HT1080 (cell line): ENCODE data around the gene NHERF2. TPM values are rescaled to one million over a fixed set of nuclear protein-coding genes. Genes with fewer than 3 reads are reported as not detected.

ENCODE experiments used
- DNase-seq: peaks from one replicate; pipeline ENCODE4 v3.0.0-alpha.2; 2015; ENCODE audit warnings: low read depth
- small RNA-seq: library from RNA; depleted of rRNA; stranded (forward); fragments of <200 nt; gene quantifications from one replicate; pipeline ENCODE3, GENCODE V24; 2014
- total RNA-seq: library from RNA; depleted of rRNA; stranded (reverse); fragments of >200 nt; shearing (Covaris generic); gene quantifications from 2 replicates; pipeline ENCODE4 v1.2.3, GENCODE V29; 2014; rRNA removed

Gene NHERF2
- total RNA-seq, 1 experiment from 2014 or later, result 158 TPM

DNA sequence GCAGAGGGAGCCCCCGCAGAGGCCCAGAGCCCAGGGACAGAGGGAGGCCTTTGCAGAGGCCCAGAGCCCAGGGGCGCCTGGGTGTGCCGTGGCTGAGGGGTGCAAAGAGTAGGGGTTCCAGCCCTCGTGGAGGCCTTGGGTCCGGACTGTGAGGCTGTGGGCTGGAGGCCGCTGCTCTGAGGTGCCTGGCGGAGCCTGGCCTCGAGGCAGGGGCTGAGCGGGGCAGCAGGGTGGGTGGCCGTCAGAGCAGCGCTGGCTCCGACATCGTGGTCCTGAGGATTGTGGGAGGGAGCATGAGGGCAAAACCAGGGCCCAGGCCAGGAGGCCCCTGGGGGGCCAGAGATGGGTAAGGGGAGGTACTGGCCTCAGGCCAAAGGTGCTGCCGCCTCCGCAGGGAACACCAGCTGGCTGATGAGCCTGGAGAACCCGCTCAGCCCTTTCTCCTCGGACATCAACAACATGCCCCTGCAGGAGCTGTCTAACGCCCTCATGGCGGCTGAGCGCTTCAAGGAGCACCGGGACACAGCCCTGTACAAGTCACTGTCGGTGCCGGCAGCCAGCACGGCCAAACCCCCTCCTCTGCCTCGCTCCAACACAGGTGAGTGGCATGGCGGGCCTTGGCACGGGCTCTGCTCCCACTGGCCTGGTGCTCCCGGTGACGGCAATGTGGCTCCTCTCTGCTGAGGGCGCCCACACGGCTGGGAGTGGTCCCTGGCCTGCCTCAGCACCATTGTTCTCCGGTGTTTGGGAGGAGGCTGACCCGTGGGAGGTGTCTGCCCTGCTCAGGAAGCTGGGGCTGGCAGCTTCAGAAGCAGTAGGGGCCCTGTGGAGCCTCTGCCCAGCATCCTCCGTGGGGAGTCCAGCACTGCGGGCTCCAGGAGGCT, 54.7 kb downstream of the NHERF2 start:
- DNase-seq, result no peak

DNA sequence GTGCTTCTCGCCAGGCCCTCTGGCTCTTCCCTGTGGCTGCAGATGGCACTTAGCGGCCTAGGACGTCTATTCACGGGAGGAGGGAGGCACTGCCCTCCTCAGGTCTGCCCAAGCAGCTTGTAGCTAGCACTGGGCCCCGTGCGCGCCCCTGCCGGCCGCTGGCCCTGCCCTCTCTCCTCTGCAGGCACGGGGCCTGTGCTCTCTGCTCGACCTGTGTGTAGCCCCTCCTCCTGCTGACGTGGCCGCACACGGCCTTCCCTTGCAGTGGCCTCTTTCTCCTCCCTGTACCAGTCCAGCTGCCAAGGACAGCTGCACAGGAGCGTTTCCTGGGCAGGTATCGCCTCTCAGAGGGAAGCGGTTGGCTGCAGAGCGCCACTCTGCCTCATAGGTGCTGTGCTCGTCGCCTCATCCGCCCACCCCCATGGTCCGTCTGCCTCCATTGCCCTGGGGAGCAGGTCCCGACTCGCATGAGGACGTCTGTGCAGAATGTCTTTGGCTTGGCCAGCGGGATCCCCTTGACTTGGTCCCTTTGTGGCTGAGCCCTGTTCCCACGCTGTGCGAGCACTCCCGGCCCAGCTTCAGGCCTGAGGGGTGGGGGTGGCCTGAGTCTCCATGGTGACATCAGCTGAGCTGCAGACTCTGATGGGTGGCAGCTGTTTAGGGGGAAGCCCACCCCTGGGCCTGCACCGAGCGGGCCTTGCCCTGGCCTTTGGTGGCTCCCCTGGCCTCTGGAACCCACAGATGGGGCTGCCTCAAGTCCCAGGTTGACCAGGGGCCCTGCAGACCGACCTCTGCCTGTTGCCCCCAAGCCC, 55.7 kb downstream of the NHERF2 start:
- no peak for DNase-seq

DNA sequence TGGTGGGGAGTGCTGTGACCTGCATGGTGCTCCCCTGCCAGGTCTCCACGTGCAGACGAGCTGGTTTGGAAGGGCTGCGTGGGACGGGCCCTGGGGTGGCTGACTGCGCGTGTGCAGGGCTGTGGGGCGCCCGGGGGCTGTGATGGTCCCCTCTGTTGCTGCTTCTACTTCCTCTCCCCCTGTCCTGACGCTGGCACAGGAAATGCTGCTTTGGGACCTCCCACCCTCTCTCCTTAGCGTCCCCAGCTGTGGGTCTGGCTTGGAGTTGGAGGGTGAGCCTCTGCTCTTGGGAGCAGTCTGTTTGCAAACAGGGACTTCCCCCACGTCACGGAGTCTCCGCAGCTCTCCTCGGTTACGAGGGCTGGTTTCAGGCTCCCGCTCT, 56.3 kb downstream of the NHERF2 start:
- no peak for DNase-seq

DNA sequence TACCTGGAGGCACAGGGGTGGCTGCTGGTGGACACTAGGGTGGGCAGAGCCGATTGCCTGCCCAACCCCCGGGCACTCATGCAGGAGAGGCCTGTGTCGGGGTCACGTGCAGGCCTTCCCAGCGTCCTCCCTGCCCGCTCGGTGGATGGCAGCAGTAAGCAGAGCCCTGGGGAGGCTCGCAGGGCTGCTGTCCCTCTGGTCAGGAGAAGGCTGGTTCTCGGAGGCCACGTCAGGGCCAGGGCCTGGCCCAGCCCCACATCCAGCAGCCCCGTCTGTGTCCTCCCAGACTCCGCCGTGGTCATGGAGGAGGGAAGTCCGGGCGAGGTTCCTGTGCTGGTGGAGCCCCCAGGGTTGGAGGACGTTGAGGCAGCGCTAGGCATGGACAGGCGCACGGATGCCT, 56.7 kb downstream of the NHERF2 start:
- DNase-seq, result no peak

GRCh38 chr16:2083876-2084780, 57.4 kb downstream of the NHERF2 start:
- no peak for DNase-seq

DNA sequence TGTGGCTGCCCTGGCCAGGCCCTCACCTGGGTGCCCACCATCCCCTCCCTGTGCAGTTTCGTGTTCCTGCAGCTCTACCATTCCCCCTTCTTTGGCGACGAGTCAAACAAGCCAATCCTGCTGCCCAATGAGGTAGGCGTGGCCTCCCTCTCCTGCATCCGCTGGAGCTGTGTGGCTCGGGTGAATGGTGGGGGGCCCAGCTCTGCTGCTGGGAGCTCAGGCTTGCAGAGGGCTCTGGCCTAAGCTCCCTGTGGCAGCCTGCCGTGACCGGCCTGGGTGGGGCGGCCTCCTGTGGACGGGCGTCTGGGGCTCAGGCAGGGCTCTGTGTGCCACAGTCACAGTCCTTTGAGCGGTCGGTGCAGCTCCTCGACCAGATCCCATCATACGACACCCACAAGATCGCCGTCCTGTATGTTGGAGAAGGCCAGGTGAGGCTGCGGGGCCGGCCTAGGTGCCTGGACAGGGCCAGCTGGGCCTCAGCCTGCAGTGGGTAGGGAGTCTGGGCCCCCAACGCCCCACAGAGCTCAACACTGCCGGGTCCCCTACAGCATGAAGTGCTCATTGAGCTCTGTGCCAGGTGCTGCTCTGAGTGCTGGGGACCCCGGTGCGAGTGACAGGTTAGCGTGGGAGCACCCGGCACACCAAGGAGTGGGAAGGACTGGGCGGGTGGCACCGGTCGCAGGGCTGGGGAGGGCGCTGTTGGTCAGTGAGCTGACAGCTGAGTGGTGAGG, 58.4 kb downstream of the NHERF2 start:
- DNase-seq, result no peak

GRCh38 chr16:2085669-2086068, 59.0 kb downstream of the NHERF2 start:
- no peak for DNase-seq

DNA sequence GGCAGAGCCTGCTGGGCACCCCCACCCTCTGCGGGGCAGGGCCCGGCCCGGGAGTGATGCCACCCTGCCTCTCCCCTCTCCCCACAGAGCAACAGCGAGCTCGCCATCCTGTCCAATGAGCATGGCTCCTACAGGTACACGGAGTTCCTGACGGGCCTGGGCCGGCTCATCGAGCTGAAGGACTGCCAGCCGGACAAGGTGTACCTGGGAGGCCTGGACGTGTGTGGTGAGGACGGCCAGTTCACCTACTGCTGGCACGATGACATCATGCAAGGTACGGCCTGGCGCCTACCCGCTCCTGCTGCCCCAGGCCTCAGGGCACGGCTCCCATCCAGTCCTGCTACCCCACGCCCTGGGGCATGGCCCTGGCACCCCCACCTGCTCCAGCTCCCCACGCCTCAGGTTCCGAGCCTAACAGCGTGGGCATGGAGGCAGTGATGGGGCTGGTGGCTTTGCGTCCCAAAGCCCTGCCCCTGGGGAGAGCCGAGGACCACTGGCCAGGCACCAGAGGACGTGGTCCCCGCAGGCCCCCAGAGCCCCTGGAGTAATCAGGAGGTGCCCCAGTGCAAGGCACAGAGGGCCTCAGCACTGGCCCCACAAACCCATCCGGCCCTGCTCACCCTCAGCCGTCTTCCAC, 59.5 kb downstream of the NHERF2 start:
- DNase-seq, result no peak

DNA sequence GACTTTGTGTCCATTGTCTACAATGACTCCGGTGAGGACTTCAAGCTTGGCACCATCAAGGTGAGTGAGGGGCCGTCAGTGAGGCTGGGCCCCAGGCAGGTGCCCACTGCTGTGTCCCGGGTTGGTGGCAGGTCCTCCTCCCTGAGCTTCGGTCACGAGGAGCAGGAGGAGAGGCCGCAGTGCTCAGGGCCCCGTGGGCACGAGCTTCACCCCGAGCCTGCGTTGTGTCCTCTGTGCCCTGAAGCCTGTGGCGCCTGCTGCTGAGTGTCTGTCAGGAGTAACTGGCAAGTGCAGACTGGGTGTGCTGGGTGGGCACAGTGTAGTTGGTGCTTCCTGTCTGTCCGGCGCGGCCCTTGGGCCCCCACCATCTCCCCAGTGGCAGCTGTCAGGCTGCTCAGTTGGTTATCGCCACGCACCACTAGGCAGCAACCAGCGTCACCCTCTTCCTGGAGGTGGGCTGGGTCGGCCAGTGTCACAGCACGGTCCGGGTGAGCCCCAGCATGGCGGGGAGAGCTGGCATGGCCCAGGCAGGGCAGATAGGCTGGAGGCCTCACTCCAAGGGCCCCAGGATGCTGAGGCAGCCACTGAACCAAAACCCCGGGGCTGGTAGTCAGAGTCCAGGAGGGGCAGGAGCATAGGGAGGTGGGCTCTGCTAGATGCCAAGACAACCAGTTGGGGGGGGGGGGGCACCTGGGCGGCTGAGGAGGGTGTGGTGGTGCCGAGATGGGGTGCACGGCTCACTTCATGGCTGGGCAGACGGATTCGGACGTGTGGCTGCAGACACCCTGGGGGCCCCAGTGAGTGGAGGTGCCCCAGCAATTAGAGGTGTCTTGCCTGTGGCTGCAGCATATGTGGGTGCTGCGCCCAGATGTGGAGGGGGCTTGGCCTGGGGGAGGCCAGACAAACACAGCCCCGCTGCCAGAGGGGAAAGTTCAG, 60.4 kb downstream of the NHERF2 start:
- no peak for DNase-seq

DNA sequence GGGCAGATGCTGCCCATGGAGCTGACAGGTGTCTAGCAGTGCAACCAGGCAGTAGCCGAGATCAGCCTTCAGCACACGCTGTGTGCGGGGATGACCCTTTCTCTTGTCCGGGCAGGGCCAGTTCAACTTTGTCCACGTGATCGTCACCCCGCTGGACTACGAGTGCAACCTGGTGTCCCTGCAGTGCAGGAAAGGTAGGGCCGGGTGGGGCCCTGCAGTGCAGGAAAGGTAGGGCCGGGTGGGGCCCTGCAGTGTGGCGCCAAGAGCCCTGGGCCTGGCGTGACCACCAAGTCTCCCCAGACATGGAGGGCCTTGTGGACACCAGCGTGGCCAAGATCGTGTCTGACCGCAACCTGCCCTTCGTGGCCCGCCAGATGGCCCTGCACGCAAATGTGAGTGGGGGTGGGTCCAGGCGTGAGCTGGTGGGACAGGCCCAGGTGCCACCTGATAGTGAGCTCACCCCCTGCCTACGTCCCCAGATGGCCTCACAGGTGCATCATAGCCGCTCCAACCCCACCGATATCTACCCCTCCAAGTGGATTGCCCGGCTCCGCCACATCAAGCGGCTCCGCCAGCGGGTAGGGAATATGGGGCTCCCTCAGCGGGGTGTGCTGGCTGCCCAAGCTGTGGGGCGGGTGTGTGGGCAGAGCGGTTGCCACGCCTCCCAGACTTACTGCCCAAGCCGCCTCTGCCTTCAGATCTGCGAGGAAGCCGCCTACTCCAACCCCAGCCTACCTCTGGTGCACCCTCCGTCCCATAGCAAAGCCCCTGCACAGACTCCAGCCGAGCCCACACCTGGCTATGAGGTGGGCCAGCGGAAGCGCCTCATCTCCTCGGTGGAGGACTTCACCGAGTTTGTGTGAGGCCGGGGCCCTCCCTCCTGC, 61.3 kb downstream of the NHERF2 start:
- DNase-seq, result no peak

Small RNA genes within 50 kb of the gene (small RNA-seq; reads per million reads assigned to genes)
- gene RN7SL219P, result not detected

Other genes starting within 250 kb of the NHERF2 start
- gene SPSB3, start 244.3 kb upstream of the NHERF2 start, total RNA-seq, result 28.7 and 31.2 TPM in 2 replicates
- 123 and 137 TPM in 2 replicates for gene NUBP2, start 243.9 kb upstream of the NHERF2 start, total RNA-seq
- gene IGFALS, start 233.2 kb upstream of the NHERF2 start, total RNA-seq, result not detected in 2 replicates
- gene HAGH, start 200.1 kb upstream of the NHERF2 start, total RNA-seq, result 35.9 and 45.7 TPM in 2 replicates
- 78.8 and 81.1 TPM in 2 replicates for gene FAHD1, start 199.7 kb upstream of the NHERF2 start, total RNA-seq
- gene MEIOB, start 154.7 kb upstream of the NHERF2 start, total RNA-seq, result not detected in 2 replicates
- not detected in 2 replicates for gene HS3ST6, start 108.5 kb upstream of the NHERF2 start, total RNA-seq
- 26.1 and 38.7 TPM in 2 replicates for gene MSRB1, start 83.7 kb upstream of the NHERF2 start, total RNA-seq
- not detected in 2 replicates for gene RPL3L, start 72.2 kb upstream of the NHERF2 start, total RNA-seq
- 559 and 621 TPM in 2 replicates for gene NDUFB10, start 67.4 kb upstream of the NHERF2 start, total RNA-seq
- gene RPS2, start 62.1 kb upstream of the NHERF2 start, total RNA-seq, result 5,088 and 5,569 TPM in 2 replicates
- not detected in 2 replicates for gene RNF151, start 60.0 kb upstream of the NHERF2 start, total RNA-seq
- gene TBL3, start 54.8 kb upstream of the NHERF2 start, total RNA-seq, result 47.8 and 53.4 TPM in 2 replicates
- gene NOXO1, start 45.4 kb upstream of the NHERF2 start, total RNA-seq, result 0.43 TPM in 1 of 2 replicates, not detected in the other
- 75.7 and 85.5 TPM in 2 replicates for gene GFER, start 42.7 kb upstream of the NHERF2 start, total RNA-seq
- gene SYNGR3, start 36.9 kb upstream of the NHERF2 start, total RNA-seq, result 2.4 and 2.5 TPM in 2 replicates
- gene ZNF598, start 17.1 kb upstream of the NHERF2 start, total RNA-seq, result 46.2 and 50.4 TPM in 2 replicates
- 0.30 and 0.35 TPM in 2 replicates for gene NPW, start 7.1 kb upstream of the NHERF2 start, total RNA-seq
- gene NTHL1, start 20.9 kb downstream of the NHERF2 start, total RNA-seq, result 61.5 and 90.5 TPM in 2 replicates
- gene TSC2, start 21.1 kb downstream of the NHERF2 start, total RNA-seq, result 50.2 and 59.6 TPM in 2 replicates
- gene PKD1, start 109.0 kb downstream of the NHERF2 start, total RNA-seq, result 55.1 and 58.6 TPM in 2 replicates
- 9.5 and 13.4 TPM in 2 replicates for gene RAB26, start 121.7 kb downstream of the NHERF2 start, total RNA-seq
- gene TRAF7, start 128.9 kb downstream of the NHERF2 start, total RNA-seq, result 122 and 138 TPM in 2 replicates
- gene CASKIN1, start 169.7 kb downstream of the NHERF2 start, total RNA-seq, result 0.10 and 1.2 TPM in 2 replicates
- 50.0 and 69.1 TPM in 2 replicates for gene MLST8, start 178.6 kb downstream of the NHERF2 start, total RNA-seq
- 2.0 and 7.3 TPM in 2 replicates for gene BRICD5, start 184.0 kb downstream of the NHERF2 start, total RNA-seq
- gene PGP, start 187.9 kb downstream of the NHERF2 start, total RNA-seq, result 40.0 and 50.1 TPM in 2 replicates
- gene E4F1, start 196.7 kb downstream of the NHERF2 start, total RNA-seq, result 37.4 and 41.2 TPM in 2 replicates
- 2.1 and 3.7 TPM in 2 replicates for gene DNASE1L2, start 209.5 kb downstream of the NHERF2 start, total RNA-seq
- 32.5 and 40.0 TPM in 2 replicates for gene ECI1, start 224.7 kb downstream of the NHERF2 start, total RNA-seq
- gene RNPS1, start 241.2 kb downstream of the NHERF2 start, total RNA-seq, result 249 and 290 TPM in 2 replicates